ENCODE data around the gene ATIC. TPM values are rescaled to one million over a fixed set of nuclear protein-coding genes. Genes with fewer than 3 reads are reported as not detected.

The ATIC gene
- total RNA-seq, 1 experiment from 2014 or later, result 84.5 TPM

DNA sequence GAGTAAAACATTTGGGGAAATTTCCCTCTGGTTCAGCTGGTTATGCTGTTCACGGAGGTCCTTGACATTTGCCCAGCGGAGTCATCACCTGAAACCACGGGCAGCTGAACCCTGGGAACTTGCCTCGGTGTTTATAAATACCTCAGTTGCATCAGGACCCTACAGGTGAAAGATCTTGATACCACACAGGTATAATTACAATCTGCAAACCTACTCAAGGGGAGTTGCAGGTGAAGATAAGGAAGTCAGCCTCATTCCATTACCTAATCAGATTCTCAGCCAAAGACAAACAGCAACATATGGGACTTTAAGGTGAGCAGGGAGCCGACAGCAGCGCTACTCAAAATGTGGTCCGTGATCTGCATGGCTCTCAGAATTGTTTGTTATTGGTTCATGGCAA lies 37.0 kb upstream of the ATIC start:
- no peaks in the 10 kb centered on the region for H3K27me3 ChIP-seq (ENCODE audit: low read length)
- no peaks in the 10 kb centered on the region for H3K36me3 ChIP-seq (ENCODE audit: insufficient read depth, low read length)
- no peak overlapping the region for H2AFZ ChIP-seq (ENCODE audit: low read length)
- DNase-seq, result no peak
- no peaks in the 10 kb centered on the region for H3K9me3 ChIP-seq (ENCODE audit: low read length)
- no peaks in the 10 kb centered on the region for H3K9me2 ChIP-seq (replicated peaks; ENCODE audit: insufficient read depth, low read length)
- no peak overlapping the region for H3K27ac ChIP-seq (ENCODE audit: low read length)
- H3K9ac ChIP-seq (ENCODE audit: low read length), result no peak overlapping the region
- H3K4me2 ChIP-seq (ENCODE audit: low read depth, low read length, poor library complexity, severe bottlenecking), result no peak overlapping the region
- no peaks in the 10 kb centered on the region for H4K20me1 ChIP-seq (ENCODE audit: insufficient read depth, low read depth, low read length)
- H3K4me3 ChIP-seq (ENCODE audit: low read length), result no peak overlapping the region
- no peaks in the 10 kb centered on the region for H3K4me1 ChIP-seq (ENCODE audit: low read length)
- H3K79me2 ChIP-seq (ENCODE audit: low read length), result no peaks in the 10 kb centered on the region

DNA sequence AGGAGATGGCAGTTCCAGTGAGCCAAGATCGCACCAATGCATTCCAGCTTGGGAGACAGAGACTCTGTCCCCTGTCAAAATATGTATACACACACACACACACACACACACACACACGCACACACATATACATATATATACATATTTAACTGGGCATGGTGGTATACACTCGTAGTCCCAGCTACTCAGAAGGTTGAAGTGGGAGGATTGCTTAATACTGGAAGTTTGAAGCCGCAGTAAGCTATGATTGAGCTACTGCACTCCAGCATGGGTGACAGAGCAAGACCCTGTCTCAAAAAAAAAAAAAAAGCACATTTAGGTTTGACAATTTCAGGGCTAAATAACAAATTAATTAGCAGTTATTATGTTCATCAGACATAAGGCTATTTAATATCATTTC lies 36.0 kb upstream of the ATIC start:
- no peak overlapping the region for H3K9ac ChIP-seq (ENCODE audit: low read length)
- H3K4me1 ChIP-seq (ENCODE audit: low read length), result no peaks in the 10 kb centered on the region
- H3K4me3 ChIP-seq (ENCODE audit: low read length), result no peak overlapping the region
- H3K9me2 ChIP-seq (replicated peaks; ENCODE audit: insufficient read depth, low read length), result no peaks in the 10 kb centered on the region
- no peaks in the 10 kb centered on the region for H3K27me3 ChIP-seq (ENCODE audit: low read length)
- no peak overlapping the region for H3K4me2 ChIP-seq (ENCODE audit: low read depth, low read length, poor library complexity, severe bottlenecking)
- H3K9me3 ChIP-seq (ENCODE audit: low read length), result no peaks in the 10 kb centered on the region
- no peaks in the 10 kb centered on the region for H4K20me1 ChIP-seq (ENCODE audit: insufficient read depth, low read depth, low read length)
- no peak for DNase-seq
- no peaks in the 10 kb centered on the region for H3K79me2 ChIP-seq (ENCODE audit: low read length)
- H2AFZ ChIP-seq (ENCODE audit: low read length), result no peak overlapping the region
- no peak overlapping the region for H3K27ac ChIP-seq (ENCODE audit: low read length)
- no peaks in the 10 kb centered on the region for H3K36me3 ChIP-seq (ENCODE audit: insufficient read depth, low read length)

DNA sequence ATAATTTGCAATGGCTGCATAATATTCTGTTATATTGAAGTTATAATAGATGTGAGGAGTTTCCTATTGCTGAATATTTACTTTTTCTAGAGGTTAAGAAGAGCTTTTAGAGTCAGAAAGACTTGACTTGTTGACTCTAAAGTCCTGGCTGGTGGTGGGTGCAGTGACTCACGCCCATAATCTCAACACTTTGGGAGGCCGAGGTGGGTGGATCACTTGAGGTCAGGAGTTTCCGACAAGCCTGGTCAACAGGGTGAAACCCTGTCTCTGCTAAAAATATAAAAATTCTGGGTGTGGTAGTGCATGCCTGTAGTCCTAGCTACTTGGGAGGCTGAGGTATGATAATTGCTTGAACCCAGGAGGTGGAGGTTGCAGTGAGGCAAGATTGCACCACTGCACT lies 33.9 kb upstream of the ATIC start:
- no peaks in the 10 kb centered on the region for H3K4me1 ChIP-seq (ENCODE audit: low read length)
- H3K36me3 ChIP-seq (ENCODE audit: insufficient read depth, low read length), result no peaks in the 10 kb centered on the region
- no peaks in the 10 kb centered on the region for H3K79me2 ChIP-seq (ENCODE audit: low read length)
- H3K9ac ChIP-seq (ENCODE audit: low read length), result no peak overlapping the region
- DNase-seq, result no peak
- H3K4me2 ChIP-seq (ENCODE audit: low read depth, low read length, poor library complexity, severe bottlenecking), result no peak overlapping the region
- H4K20me1 ChIP-seq (ENCODE audit: insufficient read depth, low read depth, low read length), result no peaks in the 10 kb centered on the region
- H3K27me3 ChIP-seq (ENCODE audit: low read length), result no peaks in the 10 kb centered on the region
- no peak overlapping the region for H3K4me3 ChIP-seq (ENCODE audit: low read length)
- no peak overlapping the region for H2AFZ ChIP-seq (ENCODE audit: low read length)
- H3K9me2 ChIP-seq (replicated peaks; ENCODE audit: insufficient read depth, low read length), result no peaks in the 10 kb centered on the region
- H3K27ac ChIP-seq (ENCODE audit: low read length), result no peak overlapping the region
- H3K9me3 ChIP-seq (ENCODE audit: low read length), result no peaks in the 10 kb centered on the region

DNA sequence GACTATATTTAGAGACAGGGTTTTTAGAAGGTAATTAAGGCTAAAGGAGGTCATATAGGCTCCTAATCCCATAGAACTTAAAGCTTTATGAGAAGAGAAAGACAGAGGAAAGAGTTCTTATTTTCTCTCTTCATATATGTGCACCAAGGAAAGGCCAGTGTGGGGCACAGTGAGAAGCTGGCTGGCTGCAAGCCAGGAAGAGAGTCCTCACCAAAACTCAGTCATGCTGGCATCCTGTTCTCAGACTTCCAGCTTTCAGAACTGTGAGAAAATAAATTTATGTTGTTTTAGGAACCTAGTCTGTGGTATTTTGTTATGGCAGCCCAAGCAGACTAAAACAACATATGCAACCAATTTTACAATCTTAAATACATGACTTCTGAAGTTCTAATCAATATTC lies 31.5 kb upstream of the ATIC start:
- H3K4me3 ChIP-seq (ENCODE audit: low read length), result no peak overlapping the region
- H3K4me2 ChIP-seq (ENCODE audit: low read depth, low read length, poor library complexity, severe bottlenecking), result no peak overlapping the region
- H3K9me3 ChIP-seq (ENCODE audit: low read length), result no peaks in the 10 kb centered on the region
- no peaks in the 10 kb centered on the region for H3K79me2 ChIP-seq (ENCODE audit: low read length)
- H3K9me2 ChIP-seq (replicated peaks; ENCODE audit: insufficient read depth, low read length), result no peaks in the 10 kb centered on the region
- H3K9ac ChIP-seq (ENCODE audit: low read length), result no peak overlapping the region
- no peak overlapping the region for H2AFZ ChIP-seq (ENCODE audit: low read length)
- H4K20me1 ChIP-seq (ENCODE audit: insufficient read depth, low read depth, low read length), result no peaks in the 10 kb centered on the region
- no peaks in the 10 kb centered on the region for H3K4me1 ChIP-seq (ENCODE audit: low read length)
- H3K36me3 ChIP-seq (ENCODE audit: insufficient read depth, low read length), result no peaks in the 10 kb centered on the region
- H3K27me3 ChIP-seq (ENCODE audit: low read length), result no peaks in the 10 kb centered on the region
- no peak overlapping the region for H3K27ac ChIP-seq (ENCODE audit: low read length)
- DNase-seq, result no peak

DNA sequence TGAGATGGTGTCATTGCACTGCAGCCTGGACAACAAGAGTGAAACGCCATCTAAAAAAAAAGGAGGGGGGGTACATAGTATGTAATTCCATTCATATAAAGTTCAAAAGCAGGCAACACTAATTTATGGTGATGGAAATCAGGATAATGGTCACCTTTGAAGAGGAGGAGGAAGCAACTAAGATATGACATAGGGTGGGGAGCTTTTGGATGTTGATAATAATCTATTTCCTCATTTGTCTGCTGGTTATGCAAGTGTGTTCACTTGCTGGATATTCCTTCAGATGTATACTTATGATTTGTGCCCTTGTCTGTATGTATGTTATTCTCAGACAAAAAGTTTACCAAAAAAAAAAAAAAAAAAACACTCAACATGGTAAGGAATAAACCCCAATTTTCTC lies 28.6 kb upstream of the ATIC start:
- no peaks in the 10 kb centered on the region for H3K9me3 ChIP-seq (ENCODE audit: low read length)
- no peaks in the 10 kb centered on the region for H3K27me3 ChIP-seq (ENCODE audit: low read length)
- H2AFZ ChIP-seq (ENCODE audit: low read length), result no peak overlapping the region
- no peak overlapping the region for H3K9ac ChIP-seq (ENCODE audit: low read length)
- H3K4me1 ChIP-seq (ENCODE audit: low read length), result no peaks in the 10 kb centered on the region
- H3K79me2 ChIP-seq (ENCODE audit: low read length), result no peaks in the 10 kb centered on the region
- no peaks in the 10 kb centered on the region for H3K36me3 ChIP-seq (ENCODE audit: insufficient read depth, low read length)
- DNase-seq, result no peak
- H3K4me3 ChIP-seq (ENCODE audit: low read length), result no peak overlapping the region
- H3K9me2 ChIP-seq (replicated peaks; ENCODE audit: insufficient read depth, low read length), result no peaks in the 10 kb centered on the region
- H3K4me2 ChIP-seq (ENCODE audit: low read depth, low read length, poor library complexity, severe bottlenecking), result no peak overlapping the region
- no peak overlapping the region for H3K27ac ChIP-seq (ENCODE audit: low read length)
- no peaks in the 10 kb centered on the region for H4K20me1 ChIP-seq (ENCODE audit: insufficient read depth, low read depth, low read length)

DNA sequence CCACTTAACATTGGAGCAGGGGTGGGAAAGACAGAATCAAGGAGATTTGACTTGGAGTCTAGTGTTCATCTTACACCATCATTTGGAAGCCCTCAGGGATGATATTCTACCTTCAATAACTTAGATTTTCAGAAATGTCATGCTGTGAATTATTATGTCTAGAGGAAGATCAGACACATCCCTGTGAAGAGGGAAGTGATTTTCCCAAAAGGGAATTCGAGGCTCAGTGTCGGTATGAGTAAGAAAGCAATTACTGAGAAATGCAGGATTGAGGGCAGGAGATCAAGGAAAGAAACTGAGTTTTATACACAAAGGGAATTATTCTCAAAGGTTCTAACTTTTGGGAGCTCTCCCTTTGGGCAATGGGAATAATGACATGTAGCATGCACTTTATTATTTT lies 25.6 kb upstream of the ATIC start:
- Histone ChIP-seq H3K9me2 (replicated peaks; ENCODE audit: insufficient read depth, low read length) (no peaks in the 10 kb centered on the region), H4K20me1 (ENCODE audit: insufficient read depth, low read depth, low read length) (no peaks in the 10 kb centered on the region), H3K4me2 (ENCODE audit: low read depth, low read length, poor library complexity, severe bottlenecking) (no peak overlapping the region), H3K9ac (ENCODE audit: low read length) (no peak overlapping the region), H3K9me3 (ENCODE audit: low read length) (no peaks in the 10 kb centered on the region), H2AFZ (ENCODE audit: low read length) (no peak overlapping the region), H3K36me3 (ENCODE audit: insufficient read depth, low read length) (no peaks in the 10 kb centered on the region), H3K79me2 (ENCODE audit: low read length) (no peaks in the 10 kb centered on the region), H3K27me3 (ENCODE audit: low read length) (no peaks in the 10 kb centered on the region), H3K27ac (ENCODE audit: low read length) (no peak overlapping the region), H3K4me1 (ENCODE audit: low read length) (no peaks in the 10 kb centered on the region), H3K4me3 (ENCODE audit: low read length) (no peak overlapping the region)
- DNase-seq, result no peak

DNA sequence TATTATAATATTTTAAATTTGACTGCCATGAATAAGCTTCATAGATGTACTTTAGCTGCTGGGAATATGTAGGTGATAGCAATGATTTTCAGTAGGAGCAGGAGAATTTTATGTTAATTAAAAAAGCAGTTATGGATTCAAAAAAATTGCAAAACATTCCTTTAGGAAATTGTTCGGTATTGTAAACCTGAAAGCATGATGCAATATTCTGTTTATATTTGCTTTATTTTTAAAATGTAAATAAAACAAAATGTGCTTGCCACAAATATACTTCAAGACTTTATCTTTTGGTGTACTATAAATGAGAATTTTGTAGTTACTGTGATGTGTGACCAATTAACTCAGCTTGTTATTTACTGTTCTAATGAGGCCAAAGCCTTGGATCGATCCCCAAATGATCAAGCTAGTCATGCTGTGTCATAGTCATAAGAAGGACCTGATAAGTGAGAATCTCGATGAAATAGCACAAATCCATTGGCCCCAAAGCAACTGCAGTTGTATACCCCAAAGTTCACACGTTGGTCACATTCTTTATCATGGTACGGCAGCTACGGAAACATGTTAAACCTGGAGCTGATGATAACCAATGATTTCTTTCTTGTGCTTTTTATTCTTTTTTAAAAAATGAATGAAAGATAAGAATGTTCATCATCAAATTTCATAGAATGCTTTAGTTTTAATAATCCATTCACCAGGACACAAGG lies 23.6 kb upstream of the ATIC start:
- no peak overlapping the region for H2AFZ ChIP-seq (ENCODE audit: low read length)
- H3K9me2 ChIP-seq (replicated peaks; ENCODE audit: insufficient read depth, low read length), result no peaks in the 10 kb centered on the region

DNA sequence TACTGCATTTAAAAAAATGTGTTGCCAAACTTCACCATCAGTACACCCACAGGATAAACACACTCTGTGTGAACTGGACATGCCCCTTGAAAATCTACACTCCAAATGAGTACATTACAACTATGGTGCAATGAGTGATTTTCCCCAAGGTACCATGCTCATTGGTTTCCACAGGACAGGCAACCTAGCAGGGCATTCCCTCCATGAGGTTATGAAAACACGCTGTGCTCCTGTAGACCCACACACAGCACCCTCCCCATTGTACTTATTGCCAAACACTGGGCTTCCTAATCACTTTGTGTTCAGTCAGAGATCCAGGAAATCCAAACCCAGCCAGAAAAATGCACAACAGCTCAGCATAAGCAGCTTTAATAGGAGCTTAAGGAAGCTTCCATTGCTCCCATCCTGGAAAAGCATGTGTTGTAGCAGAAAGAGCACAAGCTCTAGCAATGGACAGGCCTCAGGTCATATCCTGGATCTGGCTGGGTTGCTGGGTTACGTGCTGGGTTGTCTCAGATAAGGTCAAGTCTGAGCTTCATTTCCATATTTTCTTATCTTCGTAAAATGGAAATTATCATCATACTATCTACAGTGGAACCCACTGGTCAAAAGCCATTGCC lies 20.8 kb upstream of the ATIC start:
- no peaks in the 10 kb centered on the region for H3K9me2 ChIP-seq (replicated peaks; ENCODE audit: insufficient read depth, low read length)
- H3K9ac ChIP-seq (ENCODE audit: low read length), result no peak overlapping the region
- no peak for DNase-seq
- H2AFZ ChIP-seq (ENCODE audit: low read length), result no peak overlapping the region
- H3K79me2 ChIP-seq (ENCODE audit: low read length), result no peaks in the 10 kb centered on the region
- no peak overlapping the region for H3K4me3 ChIP-seq (ENCODE audit: low read length)
- H3K4me2 ChIP-seq (ENCODE audit: low read depth, low read length, poor library complexity, severe bottlenecking), result no peak overlapping the region
- no peak overlapping the region for H3K27ac ChIP-seq (ENCODE audit: low read length)
- H3K36me3 ChIP-seq (ENCODE audit: insufficient read depth, low read length), result no peaks in the 10 kb centered on the region
- no peaks in the 10 kb centered on the region for H3K9me3 ChIP-seq (ENCODE audit: low read length)
- H3K4me1 ChIP-seq (ENCODE audit: low read length), result no peaks in the 10 kb centered on the region
- no peaks in the 10 kb centered on the region for H4K20me1 ChIP-seq (ENCODE audit: insufficient read depth, low read depth, low read length)
- H3K27me3 ChIP-seq (ENCODE audit: low read length), result no peaks in the 10 kb centered on the region

More for the DNA sequence above, 23.6 kb upstream of the ATIC start:
- no peak overlapping the region for H3K4me2 ChIP-seq (ENCODE audit: low read depth, low read length, poor library complexity, severe bottlenecking)
- no peak overlapping the region for H3K9ac ChIP-seq (ENCODE audit: low read length)
- no peaks in the 10 kb centered on the region for H3K27me3 ChIP-seq (ENCODE audit: low read length)
- no peaks in the 10 kb centered on the region for H4K20me1 ChIP-seq (ENCODE audit: insufficient read depth, low read depth, low read length)
- no peak for DNase-seq
- no peaks in the 10 kb centered on the region for H3K36me3 ChIP-seq (ENCODE audit: insufficient read depth, low read length)
- H3K4me3 ChIP-seq (ENCODE audit: low read length), result no peak overlapping the region
- no peaks in the 10 kb centered on the region for H3K9me3 ChIP-seq (ENCODE audit: low read length)
- no peak overlapping the region for H3K27ac ChIP-seq (ENCODE audit: low read length)
- H3K4me1 ChIP-seq (ENCODE audit: low read length), result no peaks in the 10 kb centered on the region
- no peaks in the 10 kb centered on the region for H3K79me2 ChIP-seq (ENCODE audit: low read length)
